AG04449 (cell line): ENCODE measurements around the gene CAMSAP1.
"Not testable (repeated sequence)": the region's sequence is repeated elsewhere in the genome, so short reads cannot be mapped to it uniquely, and the experiment has no call there.

Source experiments
- CTCF ChIA-PET: fragments of 350-600 bp; formaldehyde crosslinking; extraction: SDS; loops from one replicate; lab custom pipeline; 2021; ENCODE audit warnings: antibody characterized with exemption; lab: Yijun Ruan, JAX
- POLR2A ChIA-PET: fragments of 400-600, 350-600 bp; formaldehyde crosslinking; extraction: SDS; loops from one replicate; lab custom pipeline; 2020; ENCODE audit warnings: antibody characterized with exemption, inconsistent platforms; lab: Yijun Ruan, JAX
- DNase-seq: peaks from one replicate; pipeline ENCODE4 v3.0.0-alpha.2; 2010; ENCODE audit warnings: low read depth, low spot score
- H3K4me3 ChIP-seq: 2 replicates; pipeline ENCODE4 v1.5.1; 2011; ENCODE audit warnings: low read depth, mild to moderate bottlenecking, control low read depth, low read length
- TF ChIP-seq, protein P1 (sequence below): IDR thresholded peaks from one replicate; pipeline ENCODE4 v1.5.1; 2011; ENCODE audit warnings: mild to moderate bottlenecking, moderate library complexity, low read length, control low read depth, inconsistent platforms; ENCODE audit not compliant: insufficient read depth; ENCODE audit errors: missing control alignments

CAMSAP1 gene

DNA sequence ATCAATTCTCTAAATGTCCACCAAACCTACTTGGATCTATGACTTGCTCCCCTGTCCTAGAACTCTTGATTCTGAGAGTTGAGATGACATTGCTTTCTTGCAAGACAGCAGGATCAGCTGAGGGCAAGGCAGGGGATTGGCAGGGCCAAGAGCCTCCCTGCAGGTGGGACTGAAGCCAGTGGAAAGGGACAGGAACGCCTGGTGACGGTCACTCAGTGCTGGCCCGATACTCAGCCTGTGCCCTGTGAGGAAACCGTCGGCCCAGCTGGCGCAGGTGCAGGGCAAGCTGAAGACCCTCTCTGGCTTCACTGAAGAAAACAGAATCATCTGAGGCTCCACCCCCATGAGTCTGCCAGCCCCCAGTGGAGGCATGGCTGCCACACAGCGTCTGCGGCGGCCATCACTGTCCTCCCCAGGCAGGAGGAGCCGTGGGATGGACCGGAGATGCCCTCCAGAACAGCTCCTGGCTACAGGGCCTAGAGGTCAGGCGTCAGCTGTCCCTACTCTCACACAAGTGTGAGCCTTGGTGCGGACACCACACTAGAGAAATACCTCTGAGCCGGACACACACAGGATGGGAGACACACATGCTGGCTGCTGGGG is 39.1 kb upstream of the CAMSAP1 start:
- ChIA-PET CTCF (interaction anchor here (1.5 kb wide), 1 partner anchor 82 kb away, joined by 4 read pairs; no protein-coding TSS in a partner anchor), POLR2A (no interaction called here)
- TF ChIP-seq, protein P1, sequence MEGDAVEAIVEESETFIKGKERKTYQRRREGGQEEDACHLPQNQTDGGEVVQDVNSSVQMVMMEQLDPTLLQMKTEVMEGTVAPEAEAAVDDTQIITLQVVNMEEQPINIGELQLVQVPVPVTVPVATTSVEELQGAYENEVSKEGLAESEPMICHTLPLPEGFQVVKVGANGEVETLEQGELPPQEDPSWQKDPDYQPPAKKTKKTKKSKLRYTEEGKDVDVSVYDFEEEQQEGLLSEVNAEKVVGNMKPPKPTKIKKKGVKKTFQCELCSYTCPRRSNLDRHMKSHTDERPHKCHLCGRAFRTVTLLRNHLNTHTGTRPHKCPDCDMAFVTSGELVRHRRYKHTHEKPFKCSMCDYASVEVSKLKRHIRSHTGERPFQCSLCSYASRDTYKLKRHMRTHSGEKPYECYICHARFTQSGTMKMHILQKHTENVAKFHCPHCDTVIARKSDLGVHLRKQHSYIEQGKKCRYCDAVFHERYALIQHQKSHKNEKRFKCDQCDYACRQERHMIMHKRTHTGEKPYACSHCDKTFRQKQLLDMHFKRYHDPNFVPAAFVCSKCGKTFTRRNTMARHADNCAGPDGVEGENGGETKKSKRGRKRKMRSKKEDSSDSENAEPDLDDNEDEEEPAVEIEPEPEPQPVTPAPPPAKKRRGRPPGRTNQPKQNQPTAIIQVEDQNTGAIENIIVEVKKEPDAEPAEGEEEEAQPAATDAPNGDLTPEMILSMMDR = no peak
- H3K4me3 ChIP-seq = no peak overlapping the region
- DNase-seq = no peak

DNA sequence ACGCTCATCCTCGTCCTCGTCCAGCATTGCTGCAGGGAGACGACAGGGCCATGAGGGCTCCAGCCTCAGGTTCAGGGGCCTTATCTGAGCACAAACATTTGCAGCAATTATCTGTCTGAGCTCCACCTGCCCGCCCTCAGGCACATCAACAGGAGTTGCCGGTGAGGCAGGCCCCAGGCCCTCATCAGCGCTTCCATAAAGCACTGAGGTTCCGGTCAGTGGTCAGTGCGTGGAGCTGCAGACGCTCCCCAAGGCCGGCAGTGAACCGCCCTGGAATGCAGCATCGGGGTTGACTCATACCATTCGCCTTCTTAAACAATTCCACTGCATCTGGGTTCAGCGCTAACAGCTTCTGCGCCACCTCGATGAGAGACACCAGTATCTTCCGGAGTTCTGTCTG is 38.6 kb upstream of the CAMSAP1 start:
- DNase-seq = no peak
- no peak overlapping the region for H3K4me3 ChIP-seq
- TF ChIP-seq, protein P1 = no peak
- ChIA-PET POLR2A (no interaction called here), CTCF (interaction anchor here (1.5 kb wide), 1 partner anchor 82 kb away, joined by 4 read pairs; no protein-coding TSS in a partner anchor)

DNA sequence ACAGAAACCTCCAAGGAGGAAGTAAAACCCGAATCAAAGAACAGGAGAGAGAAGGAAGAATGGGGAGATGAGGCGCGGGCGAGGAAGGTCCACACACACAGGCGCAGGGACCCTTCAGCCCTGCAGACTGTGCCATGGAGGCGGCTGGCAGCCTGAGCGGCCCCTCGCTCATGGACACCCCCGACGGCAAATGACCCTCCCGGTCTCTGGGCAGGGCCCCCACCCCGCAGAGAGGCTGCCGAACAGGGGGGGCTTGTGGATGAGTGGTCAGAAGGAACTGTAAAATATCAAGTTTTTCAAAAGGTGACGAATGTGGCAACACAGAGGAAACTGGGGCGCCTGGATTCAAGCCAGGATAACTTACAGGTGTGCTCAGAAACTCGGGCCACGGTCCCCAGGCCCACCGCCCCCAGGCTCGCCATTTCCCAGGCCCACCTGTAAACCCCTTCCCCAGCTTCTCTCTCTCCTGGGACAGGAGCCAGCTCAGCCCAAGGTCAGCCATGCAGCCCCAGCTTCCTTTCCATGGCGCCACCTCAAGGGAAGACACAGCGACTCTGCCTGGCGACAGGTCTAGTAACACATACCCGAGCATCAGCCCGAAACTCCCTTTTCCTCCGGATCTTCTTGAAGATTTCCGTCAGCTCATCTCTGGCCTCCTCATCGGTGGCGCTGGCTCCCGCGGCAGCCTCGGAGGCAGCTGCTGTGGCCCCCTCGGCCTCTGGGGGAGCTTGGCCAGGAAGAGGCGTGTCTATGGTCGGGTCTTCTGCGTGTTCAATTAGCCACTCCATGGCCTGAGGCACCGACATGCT is 37.3 kb upstream of the CAMSAP1 start:
- no peak overlapping the region for H3K4me3 ChIP-seq
- ChIA-PET POLR2A (no interaction called here), CTCF (interaction anchor here (1.0 to 1.5 kb wide), 3 partner anchors 15 to 83 kb away, joined by 3 to 4 read pairs (median 4); no protein-coding TSS in a partner anchor)
- no peak for DNase-seq
- TF ChIP-seq, protein P1 = no peak

GRCh38 chr9:135943604-135944003 is 36.3 kb upstream of the CAMSAP1 start:
- POLR2A ChIA-PET, H3K4me3 ChIP-seq, DNase-seq: not testable (repeated sequence)
- CTCF ChIA-PET = interaction anchor here (1.0 to 1.2 kb wide), 3 partner anchors 8 to 82 kb away, joined by 3 to 4 read pairs (median 4); no protein-coding TSS in a partner anchor

DNA sequence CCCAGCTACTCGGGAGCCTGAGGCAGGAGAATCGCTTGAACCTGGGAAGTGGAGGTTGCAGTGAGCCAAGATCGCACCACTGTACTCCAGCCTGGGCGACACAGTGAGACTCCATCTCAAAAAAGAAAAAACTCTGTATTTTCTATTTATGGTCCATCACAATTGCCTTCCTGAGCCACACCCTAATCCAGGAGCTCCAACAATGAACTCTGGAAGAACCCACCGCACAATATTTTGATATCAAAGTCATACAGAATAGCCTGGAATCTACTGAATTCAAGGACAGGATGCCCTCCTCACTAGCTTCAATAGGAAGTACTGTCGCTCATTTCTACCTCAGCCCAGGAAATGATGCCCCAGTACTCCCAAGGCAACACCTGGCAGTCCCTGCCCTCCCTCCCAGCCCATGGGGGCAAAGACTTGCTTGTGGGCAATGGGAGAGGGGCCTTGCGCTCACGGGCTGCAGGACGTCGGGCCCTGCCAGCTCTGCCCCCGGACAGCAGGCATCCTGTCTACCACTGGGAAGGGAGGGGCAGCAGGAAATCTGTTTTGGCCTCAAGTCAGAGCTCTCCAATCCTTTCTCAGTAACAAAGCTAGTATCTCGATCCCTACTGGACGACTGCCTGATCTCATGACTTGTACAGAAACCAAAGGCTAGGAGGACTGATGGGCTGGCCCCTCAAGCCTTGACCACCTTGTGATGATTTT is 34.1 kb upstream of the CAMSAP1 start:
- CTCF ChIA-PET = interaction anchor here (1.3 kb wide), 1 partner anchor 19 kb away, joined by 3 read pairs; the partner anchor contains the start of gene UBAC1
- POLR2A ChIA-PET = no interaction called here
- no peak for DNase-seq
- TF ChIP-seq, protein P1 = no peak
- H3K4me3 ChIP-seq = no peak overlapping the region

DNA sequence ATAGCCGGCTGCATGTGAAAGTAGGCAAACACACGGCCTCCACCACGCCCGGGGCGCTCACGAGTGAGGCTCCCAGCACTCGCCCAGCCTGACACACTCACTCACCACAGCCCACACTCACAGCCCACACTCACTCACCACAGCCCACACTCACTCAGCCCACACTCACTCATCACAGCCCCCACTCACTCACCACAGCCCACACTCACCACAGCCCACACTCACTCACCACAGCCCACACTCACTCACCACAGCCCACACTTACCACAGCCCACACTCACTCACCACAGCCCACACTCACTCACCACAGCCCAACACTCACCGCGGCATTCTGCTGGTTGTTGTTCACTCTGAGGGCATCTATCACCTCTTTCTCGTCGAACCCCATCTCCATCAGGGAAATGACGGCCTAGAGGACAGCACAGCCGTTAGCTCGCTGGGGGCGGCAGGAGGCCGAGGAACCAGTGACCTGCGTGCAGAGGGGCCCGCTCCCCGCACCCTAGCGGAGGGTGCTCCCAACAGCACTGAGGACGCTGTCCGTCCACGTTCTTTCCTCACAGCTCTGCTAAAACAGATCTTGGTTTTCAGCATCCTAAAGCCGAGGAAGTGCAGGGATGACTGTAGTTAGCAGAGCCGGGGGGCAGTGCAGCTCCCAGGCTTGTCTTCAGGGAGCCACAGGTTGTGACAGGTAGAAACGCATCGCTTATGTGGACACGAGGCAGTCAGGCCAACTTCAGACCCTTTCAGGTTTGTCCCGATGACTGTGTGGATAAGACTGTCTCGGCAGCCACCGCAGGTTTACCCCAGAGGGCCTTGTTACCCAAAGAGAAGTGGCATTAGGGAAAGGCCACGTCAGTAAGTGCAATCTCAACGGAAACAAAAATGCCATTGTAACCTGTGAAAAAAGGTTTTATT is 32.3 kb upstream of the CAMSAP1 start:
- ChIA-PET CTCF (no interaction called here), POLR2A (no interaction called here)
- no peak for DNase-seq
- TF ChIP-seq, protein P1 = no peak
- no peak overlapping the region for H3K4me3 ChIP-seq
